Liver (tissue), 9 donors: ENCODE data around the gene TRABD. TPM values are rescaled to one million over a fixed set of nuclear protein-coding genes. Genes with fewer than 3 reads are reported as not detected.

ENCODE experiments used
- DNase-seq: peaks from one replicate; pipeline ENCODE4 v3.0.0-alpha.2; 2017; ENCODE audit warnings: low spot score
- H3K27ac ChIP-seq, 2 donors: one replicate each; pipeline ENCODE4 v1.7.0; 2013; ENCODE audit warnings: inconsistent platforms in 2 of 2, low read length in 2 of 2, control low read depth in 1 of 2, low read depth in 1 of 2, mild to moderate bottlenecking in 1 of 2
- H3K27me3 ChIP-seq, 4 donors: one replicate each; pipeline versions ENCODE4 v1.6.1 to v1.7.0; 2013; ENCODE audit warnings: low read length in 3 of 4, inconsistent platforms in 1 of 4, mild to moderate bottlenecking in 1 of 4, moderate library complexity in 1 of 4; ENCODE audit not compliant: control insufficient read depth in 4 of 4, insufficient read depth in 4 of 4
- H3K36me3 ChIP-seq, 4 donors: one replicate each; pipeline versions ENCODE4 v1.6.1 to v1.7.0; 2013; ENCODE audit warnings: low read length in 3 of 4, mild to moderate bottlenecking in 3 of 4, low read depth in 1 of 4, moderate library complexity in 1 of 4; ENCODE audit not compliant: control insufficient read depth in 4 of 4, insufficient read depth in 3 of 4
- H3K4me1 ChIP-seq, 4 donors: one replicate each; pipeline versions ENCODE4 v1.6.1 to v1.7.0; 2013; ENCODE audit warnings: low read length in 3 of 4, mild to moderate bottlenecking in 3 of 4, moderate library complexity in 1 of 4; ENCODE audit not compliant: control insufficient read depth in 4 of 4, insufficient read depth in 4 of 4
- H3K4me3 ChIP-seq, 3 donors: one replicate each; pipeline versions ENCODE4 v1.6.1 to v1.7.0; 2013; ENCODE audit warnings: low read length in 3 of 3, control low read depth in 1 of 3, low read depth in 1 of 3, mild to moderate bottlenecking in 1 of 3
- H3K9ac ChIP-seq, 2 donors: one replicate each; pipeline ENCODE4 v1.7.0; 2013; ENCODE audit warnings: low read length in 2 of 2, mild to moderate bottlenecking in 2 of 2, moderate library complexity in 2 of 2, control low read depth in 1 of 2, low read depth in 1 of 2
- H3K9me3 ChIP-seq, 4 donors: one replicate each; pipeline versions ENCODE4 v1.6.1 to v1.7.0; 2013; ENCODE audit warnings: low read length in 3 of 4; ENCODE audit not compliant: control insufficient read depth in 4 of 4
- ATF3 ChIP-seq: IDR thresholded peaks from 2 replicates; pipeline ENCODE4 v1.6.1; 2016; ENCODE audit warnings: antibody characterized with exemption
- CTCF ChIP-seq: fragments of 150-350 bp; IDR thresholded peaks from 2 replicates; pipeline ENCODE4 v1.5.1; 2017; ENCODE audit warnings: improper control_type of control experiment, low read depth, low read length; ENCODE audit not compliant: missing input control
- EGR1 ChIP-seq, 2 donors: IDR thresholded peaks; 2 replicates each; pipeline ENCODE4 v1.6.1; 2016 to 2018; ENCODE audit warnings: antibody characterized with exemption in 2 of 2, low read depth in 2 of 2
- FOXA2 ChIP-seq: IDR thresholded peaks from 2 replicates; pipeline ENCODE4 v1.6.1; 2016; ENCODE audit warnings: antibody characterized with exemption
- GABPA ChIP-seq, 2 donors: IDR thresholded peaks in 1 of 2; conservative IDR thresholded peaks in 1 of 2; 2 replicates each; pipeline ENCODE4 v1.6.1; 2016; ENCODE audit warnings: antibody characterized with exemption in 2 of 2, mild to moderate bottlenecking in 1 of 2, moderate library complexity in 1 of 2
- HNF4A ChIP-seq, 2 donors: conservative IDR thresholded peaks; 2 replicates each; pipeline ENCODE4 v1.6.1; 2016; ENCODE audit warnings: antibody characterized with exemption in 2 of 2, mild to moderate bottlenecking in 2 of 2
- HNF4G ChIP-seq: IDR thresholded peaks from 2 replicates; pipeline ENCODE4 v1.6.1; 2016; ENCODE audit warnings: antibody characterized with exemption
- RAD21 ChIP-seq, 2 donors: IDR thresholded peaks; 2 replicates each; pipeline ENCODE4 v1.6.1; 2016; ENCODE audit warnings: antibody characterized with exemption in 2 of 2, mild to moderate bottlenecking in 2 of 2
- SP1 ChIP-seq: IDR thresholded peaks from 2 replicates; pipeline ENCODE4 v1.6.1; 2018; ENCODE audit warnings: antibody characterized with exemption, mild to moderate bottlenecking
- TAF1 ChIP-seq: conservative IDR thresholded peaks from 2 replicates; pipeline ENCODE4 v1.6.1; 2016; ENCODE audit warnings: antibody characterized with exemption, mild to moderate bottlenecking
- YY1 ChIP-seq: IDR thresholded peaks from 2 replicates; pipeline ENCODE4 v1.6.1; 2016; ENCODE audit warnings: antibody characterized with exemption, mild to moderate bottlenecking
- ZBTB33 ChIP-seq: IDR thresholded peaks from 2 replicates; pipeline ENCODE4 v1.6.1; 2016; ENCODE audit warnings: antibody characterized with exemption
- WGBS: extraction: QIAGEN DNeasy Blood & Tissue Kit; methylation state at CpG from one replicate; pipeline ENCODE4 v1.1.7; 2013; 5-methylcytosine and 5-hydroxymethylcytosine counted together
- polyA plus RNA-seq, 2 donors: library from polyadenylated mRNA; stranded (reverse) in 1 of 2; unstranded in 1 of 2; fragments of 200-250 nt in 1 of 2; fragments of >200 nt in 1 of 2; fragmentation: Nextera tagmentation in 1 of 2; extraction: Ambion mirVana in 1 of 2; gene quantifications; one replicate each; pipeline versions ENCODE4 v1.2.1 to v1.2.3, GENCODE V29; 2013 to 2015
- total RNA-seq, 2 donors: library from RNA; depleted of rRNA; stranded (reverse); fragments of >200 nt; gene quantifications; one replicate each; pipeline ENCODE4 v1.2.3, GENCODE V29; 2014
- TF ChIP-seq, protein P1 (sequence below): IDR thresholded peaks from 2 replicates; pipeline ENCODE4 v1.6.1; 2016; ENCODE audit warnings: antibody characterized with exemption, mild to moderate bottlenecking
- donor health status: healthy.
- donor health status: healthy.
- donor health status: healthy.
- donor health status: healthy.
- donor health status: healthy.

The TRABD gene
- total and polyA plus RNA-seq, 4 donors: 10.5 to 29.7 (median 16.4) TPM

GRCh38 chr22:50220603-50221409, 35.1 kb downstream of the TRABD start:
- peaks cover 33 to 78% (median 41%) of the 10 kb centered on the region in 4 donors for H3K36me3 ChIP-seq
- DNase-seq: no peak
- H3K4me1 ChIP-seq: peaks cover 4 to 15% (median 7%) of the 10 kb centered on the region in 4 donors
- H3K4me3 ChIP-seq: no peak overlapping the region
- H3K27ac ChIP-seq: no peak overlapping the region
- H3K9me3 ChIP-seq: no peaks in the 10 kb centered on the region
- no peaks in the 10 kb centered on the region for H3K27me3 ChIP-seq
- H3K9ac ChIP-seq: no peak overlapping the region
- TF ChIP-seq ZBTB33: no peak
- no peak for TF ChIP-seq TAF1
- no peak for TF ChIP-seq HNF4A (conservative IDR thresholded peaks at IDR 0.05)
- no peak for TF ChIP-seq GABPA (IDR thresholded peaks at IDR 0.05 in 1 of 2, conservative IDR thresholded peaks at IDR 0.05 in 1 of 2)
- no peak for TF ChIP-seq ATF3
- TF ChIP-seq HNF4G: no peak
- no peak for TF ChIP-seq EGR1 (IDR thresholded peaks at IDR 0.05; ENCODE audit: low read depth in 2 of 2)
- TF ChIP-seq SP1: no peak
- TF ChIP-seq YY1: no peak
- no peak for TF ChIP-seq FOXA2
- TF ChIP-seq, protein P1, sequence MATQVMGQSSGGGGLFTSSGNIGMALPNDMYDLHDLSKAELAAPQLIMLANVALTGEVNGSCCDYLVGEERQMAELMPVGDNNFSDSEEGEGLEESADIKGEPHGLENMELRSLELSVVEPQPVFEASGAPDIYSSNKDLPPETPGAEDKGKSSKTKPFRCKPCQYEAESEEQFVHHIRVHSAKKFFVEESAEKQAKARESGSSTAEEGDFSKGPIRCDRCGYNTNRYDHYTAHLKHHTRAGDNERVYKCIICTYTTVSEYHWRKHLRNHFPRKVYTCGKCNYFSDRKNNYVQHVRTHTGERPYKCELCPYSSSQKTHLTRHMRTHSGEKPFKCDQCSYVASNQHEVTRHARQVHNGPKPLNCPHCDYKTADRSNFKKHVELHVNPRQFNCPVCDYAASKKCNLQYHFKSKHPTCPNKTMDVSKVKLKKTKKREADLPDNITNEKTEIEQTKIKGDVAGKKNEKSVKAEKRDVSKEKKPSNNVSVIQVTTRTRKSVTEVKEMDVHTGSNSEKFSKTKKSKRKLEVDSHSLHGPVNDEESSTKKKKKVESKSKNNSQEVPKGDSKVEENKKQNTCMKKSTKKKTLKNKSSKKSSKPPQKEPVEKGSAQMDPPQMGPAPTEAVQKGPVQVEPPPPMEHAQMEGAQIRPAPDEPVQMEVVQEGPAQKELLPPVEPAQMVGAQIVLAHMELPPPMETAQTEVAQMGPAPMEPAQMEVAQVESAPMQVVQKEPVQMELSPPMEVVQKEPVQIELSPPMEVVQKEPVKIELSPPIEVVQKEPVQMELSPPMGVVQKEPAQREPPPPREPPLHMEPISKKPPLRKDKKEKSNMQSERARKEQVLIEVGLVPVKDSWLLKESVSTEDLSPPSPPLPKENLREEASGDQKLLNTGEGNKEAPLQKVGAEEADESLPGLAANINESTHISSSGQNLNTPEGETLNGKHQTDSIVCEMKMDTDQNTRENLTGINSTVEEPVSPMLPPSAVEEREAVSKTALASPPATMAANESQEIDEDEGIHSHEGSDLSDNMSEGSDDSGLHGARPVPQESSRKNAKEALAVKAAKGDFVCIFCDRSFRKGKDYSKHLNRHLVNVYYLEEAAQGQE: no peak
- 98% methylated on average over 45 of the region's 45 CpGs for WGBS

GRCh38 chr22:50221410-50222300, 35.9 kb downstream of the TRABD start:
- Histone ChIP-seq H3K9ac (no peak overlapping the region), H3K27me3 (no peaks in the 10 kb centered on the region), H3K9me3 (no peaks in the 10 kb centered on the region), H3K36me3 (peaks cover 28 to 76% (median 35%) of the 10 kb centered on the region in 4 donors), H3K4me3 (no peak overlapping the region), H3K4me1 (peaks cover 4 to 15% (median 7%) of the 10 kb centered on the region in 4 donors), H3K27ac (no peak overlapping the region)
- WGBS: 94% methylated on average over 19 of the region's 19 CpGs
- DNase-seq: no peak
- TF ChIP-seq CTCF (peak; percentile 13), TAF1 (no peak), RAD21 (IDR thresholded peaks at IDR 0.05) (no peak)
